ENCODE data around the gene CCNJL. TPM values are rescaled to one million over a fixed set of nuclear protein-coding genes. Genes with fewer than 3 reads are reported as not detected.

Gene CCNJL
- not detected for total RNA-seq

GRCh38 chr5:160312134-160312959, at the start of gene CCNJL:
CCNJL (minus strand) TSS chr5:160312564; CDS start chr5:160311923, 641 bp downstream.
- ATAC-seq (replicated peaks): no peak
- Mint-ChIP-seq H3K36me3 (ENCODE audit: low read depth) (peaks cover 6% of the 10 kb centered on the region), H3K9me3 (no peaks in the 10 kb centered on the region), H3K4me1 (no peaks in the 10 kb centered on the region), H3K27me3 (peaks cover 74% of the 10 kb centered on the region), H3K4me3 (peak within 1 kb of the TSS; percentile 70), H3K27ac (no peak within 1 kb of the TSS)

GRCh38 chr5:160361624-160362228, 49.4 kb upstream of the CCNJL start:
- Mint-ChIP-seq H3K27me3 (peaks cover 27% of the 10 kb centered on the region), H3K36me3 (ENCODE audit: low read depth) (no peaks in the 10 kb centered on the region), H3K4me3 (no peak overlapping the region), H3K27ac (no peak overlapping the region), H3K4me1 (no peaks in the 10 kb centered on the region), H3K9me3 (no peaks in the 10 kb centered on the region)
- no peak for ATAC-seq (replicated peaks)

GRCh38 chr5:160360310-160360709, 47.9 kb upstream of the CCNJL start:
- H3K9me3 Mint-ChIP-seq: no peaks in the 10 kb centered on the region

GRCh38 chr5:160359816-160360215, 47.5 kb upstream of the CCNJL start:
- H3K27ac Mint-ChIP-seq: no peak overlapping the region
- peaks cover 19% of the 10 kb centered on the region for H3K27me3 Mint-ChIP-seq
- H3K36me3 Mint-ChIP-seq (ENCODE audit: low read depth): no peaks in the 10 kb centered on the region
- no peak for ATAC-seq (replicated peaks)
- H3K4me1 Mint-ChIP-seq: no peaks in the 10 kb centered on the region
- H3K9me3 Mint-ChIP-seq: no peaks in the 10 kb centered on the region
- no peak overlapping the region for H3K4me3 Mint-ChIP-seq

More at GRCh38 chr5:160360310-160360709, 47.9 kb upstream of the CCNJL start:
- Mint-ChIP-seq H3K27me3 (peaks cover 23% of the 10 kb centered on the region), H3K4me3 (no peak overlapping the region), H3K4me1 (no peaks in the 10 kb centered on the region), H3K36me3 (ENCODE audit: low read depth) (no peaks in the 10 kb centered on the region), H3K27ac (no peak overlapping the region)
- ATAC-seq (replicated peaks): no peak

GRCh38 chr5:160359242-160359641, 46.9 kb upstream of the CCNJL start:
- no peaks in the 10 kb centered on the region for H3K4me1 Mint-ChIP-seq
- no peaks in the 10 kb centered on the region for H3K36me3 Mint-ChIP-seq (ENCODE audit: low read depth)
- peaks cover 19% of the 10 kb centered on the region for H3K27me3 Mint-ChIP-seq
- no peak overlapping the region for H3K27ac Mint-ChIP-seq
- no peaks in the 10 kb centered on the region for H3K9me3 Mint-ChIP-seq
- no peak overlapping the region for H3K4me3 Mint-ChIP-seq
- no peak for ATAC-seq (replicated peaks)

- H3K36me3 Mint-ChIP-seq (ENCODE audit: low read depth): no peaks in the 10 kb centered on the region
- H3K4me3 Mint-ChIP-seq: no peak overlapping the region
- ATAC-seq (replicated peaks): no peak
- H3K27me3 Mint-ChIP-seq: peaks cover 19% of the 10 kb centered on the region
- no peaks in the 10 kb centered on the region for H3K9me3 Mint-ChIP-seq
- H3K4me1 Mint-ChIP-seq: no peaks in the 10 kb centered on the region
- no peak overlapping the region for H3K27ac Mint-ChIP-seq
Observed at GRCh38 chr5:160357861-160358411, 45.6 kb upstream of the CCNJL start.

- Mint-ChIP-seq H3K27ac (no peak overlapping the region), H3K36me3 (ENCODE audit: low read depth) (no peaks in the 10 kb centered on the region), H3K27me3 (peaks cover 19% of the 10 kb centered on the region), H3K9me3 (no peaks in the 10 kb centered on the region), H3K4me3 (no peak overlapping the region), H3K4me1 (no peaks in the 10 kb centered on the region)
- no peak for ATAC-seq (replicated peaks)
Observed at GRCh38 chr5:160357394-160357793, 45.0 kb upstream of the CCNJL start.

- H3K9me3 Mint-ChIP-seq: no peaks in the 10 kb centered on the region
- H3K4me1 Mint-ChIP-seq: no peaks in the 10 kb centered on the region
- peaks cover 14% of the 10 kb centered on the region for H3K27me3 Mint-ChIP-seq
- no peaks in the 10 kb centered on the region for H3K36me3 Mint-ChIP-seq (ENCODE audit: low read depth)
- ATAC-seq (replicated peaks): no peak
- no peak overlapping the region for H3K27ac Mint-ChIP-seq
- H3K4me3 Mint-ChIP-seq: no peak overlapping the region
Observed at GRCh38 chr5:160356550-160357347, 44.4 kb upstream of the CCNJL start.

- H3K27ac Mint-ChIP-seq: no peak overlapping the region
- no peaks in the 10 kb centered on the region for H3K4me1 Mint-ChIP-seq
- no peak overlapping the region for H3K4me3 Mint-ChIP-seq
- ATAC-seq (replicated peaks): no peak
- no peaks in the 10 kb centered on the region for H3K36me3 Mint-ChIP-seq (ENCODE audit: low read depth)
- H3K27me3 Mint-ChIP-seq: no peaks in the 10 kb centered on the region
- no peaks in the 10 kb centered on the region for H3K9me3 Mint-ChIP-seq
Observed at GRCh38 chr5:160354666-160355065, 42.3 kb upstream of the CCNJL start.

- no peak for ATAC-seq (replicated peaks)
- H3K9me3 Mint-ChIP-seq: no peaks in the 10 kb centered on the region
- H3K4me1 Mint-ChIP-seq: no peaks in the 10 kb centered on the region
- H3K27ac Mint-ChIP-seq: no peak overlapping the region
- H3K27me3 Mint-ChIP-seq: no peaks in the 10 kb centered on the region
- no peak overlapping the region for H3K4me3 Mint-ChIP-seq
- no peaks in the 10 kb centered on the region for H3K36me3 Mint-ChIP-seq (ENCODE audit: low read depth)
Observed at GRCh38 chr5:160353379-160353778, 41.0 kb upstream of the CCNJL start.

GRCh38 chr5:160352308-160352707, 39.9 kb upstream of the CCNJL start:
- H3K27me3 Mint-ChIP-seq: no peaks in the 10 kb centered on the region
- no peak for ATAC-seq (replicated peaks)
- H3K36me3 Mint-ChIP-seq (ENCODE audit: low read depth): no peaks in the 10 kb centered on the region
- H3K4me3 Mint-ChIP-seq: no peak overlapping the region
- no peaks in the 10 kb centered on the region for H3K4me1 Mint-ChIP-seq
- H3K9me3 Mint-ChIP-seq: no peaks in the 10 kb centered on the region
- no peak overlapping the region for H3K27ac Mint-ChIP-seq

- Mint-ChIP-seq H3K9me3 (no peaks in the 10 kb centered on the region), H3K27me3 (no peaks in the 10 kb centered on the region), H3K27ac (no peak overlapping the region), H3K36me3 (ENCODE audit: low read depth) (no peaks in the 10 kb centered on the region), H3K4me3 (no peak overlapping the region), H3K4me1 (no peaks in the 10 kb centered on the region)
- no peak for ATAC-seq (replicated peaks)
Observed at GRCh38 chr5:160349935-160350303, 37.6 kb upstream of the CCNJL start.

- H3K27me3 Mint-ChIP-seq: no peaks in the 10 kb centered on the region
- no peak for ATAC-seq (replicated peaks)
- no peaks in the 10 kb centered on the region for H3K36me3 Mint-ChIP-seq (ENCODE audit: low read depth)
- no peaks in the 10 kb centered on the region for H3K9me3 Mint-ChIP-seq
- no peak overlapping the region for H3K27ac Mint-ChIP-seq
- no peaks in the 10 kb centered on the region for H3K4me1 Mint-ChIP-seq
- H3K4me3 Mint-ChIP-seq: no peak overlapping the region
Observed at GRCh38 chr5:160349249-160349934, 37.0 kb upstream of the CCNJL start.

GRCh38 chr5:160348080-160348479, 35.7 kb upstream of the CCNJL start:
- H3K4me1 Mint-ChIP-seq: no peaks in the 10 kb centered on the region
- no peak for ATAC-seq (replicated peaks)
- H3K9me3 Mint-ChIP-seq: no peaks in the 10 kb centered on the region
- H3K4me3 Mint-ChIP-seq: no peak overlapping the region
- H3K36me3 Mint-ChIP-seq (ENCODE audit: low read depth): no peaks in the 10 kb centered on the region
- H3K27me3 Mint-ChIP-seq: no peaks in the 10 kb centered on the region
- no peak overlapping the region for H3K27ac Mint-ChIP-seq
